MM.1S (cell line): Measurements from ENCODE around the gene EFCAB14.

ENCODE experiments used
- CTCF ChIP-seq: fragments of 300-600 bp; sonication (generic); IDR thresholded peaks from 2 replicates; pipeline ENCODE4 v1.5.1; 2016; ENCODE audit warnings: antibody characterized with exemption, low read length, mixed read lengths
- EZH2 ChIP-seq: fragments of 300-600 bp; sonication (generic); optimal IDR thresholded peaks from 2 replicates; pipeline ENCODE3; 2017; ENCODE audit warnings: low read depth, mild to moderate bottlenecking, antibody characterized with exemption, low read length, mixed read lengths

- TF ChIP-seq CTCF (no peak), EZH2 (no peak)
These were observed 88.2 kb downstream of the EFCAB14 start for GRCh38 chr1:46630719-46631118.
